HepG2 (cell line): ENCODE results near the gene CAPZA2. TPM values are rescaled to one million over a fixed set of nuclear protein-coding genes. Genes with fewer than 3 reads are reported as not detected.
"Not testable (repeated sequence)": the region's sequence is repeated elsewhere in the genome, so short reads cannot be mapped to it uniquely, and the experiment has no call there.

Experiments used
- ATAC-seq: fragments of 200-7000 bp; cut with Tn5 transposase; 3 replicates; pipeline ENCODE4 v1.9.1; 2020; ENCODE audit warnings: mild to moderate bottlenecking, moderate library complexity
- BruUV-seq: library from RNA; stranded (reverse); fragments of 400-500 nt; replicated peaks from 2 replicates; lab custom pipeline; 2021; lab: Mats Ljungman, UMichigan
- CTCF ChIA-PET: fragments of 300-600 bp; formaldehyde crosslinking; extraction: SDS; loops from one replicate; lab custom pipeline; 2021; ENCODE audit warnings: low total read pairs, inconsistent platforms, low intra/inter-chr PET ratio; lab: Yijun Ruan, JAX
- POLR2A ChIA-PET: fragments of 350-600 bp; sonication (Branson Sonifier 250); formaldehyde crosslinking; loops from one replicate; lab custom pipeline; 2020; ENCODE audit warnings: antibody characterized with exemption, inconsistent platforms; lab: Yijun Ruan, JAX
- DNase-seq: peaks from one replicate; pipeline ENCODE4 v3.0.0-alpha.2; 2015; ENCODE audit warnings: low spot score
- FAIRE-seq: peaks from 3 replicates; lab custom pipeline; 2011; peaks lifted over from hg19 to GRCh38; lab: Jason Lieb, UNC
- H2AFZ ChIP-seq: one replicate; pipeline ENCODE4 v1.6.1; 2011; ENCODE audit warnings: low read length, inconsistent platforms
- H3K27ac ChIP-seq: fragments of 300-600 bp; 3 replicates; pipeline ENCODE4 v1.8.0; 2011; ENCODE audit warnings: mixed run types, mild to moderate bottlenecking, mixed read lengths, low read length, inconsistent platforms; ENCODE audit not compliant: insufficient read depth; ENCODE audit errors: extremely low read length
- H3K27me3 ChIP-seq, 2 experiments: fragments of 200-600 bp in 1 of 2; 2 replicates in 1 of 2; 3 replicates in 1 of 2; pipeline versions ENCODE4 v1.6.0 to v1.8.0; 2011; ENCODE audit warnings: low read length in 2 of 2, mild to moderate bottlenecking in 2 of 2, moderate library complexity in 2 of 2, inconsistent platforms in 1 of 2; ENCODE audit not compliant: insufficient read depth in 2 of 2, control insufficient read depth in 1 of 2
- H3K36me3 ChIP-seq, 2 experiments: fragments of 200-600 bp in 1 of 2; replicated peaks in 1 of 2; 2 replicates in 1 of 2; 3 replicates in 1 of 2; pipeline versions ENCODE4 v1.5.1 to v1.8.0; 2011; ENCODE audit warnings: low read length in 2 of 2, inconsistent platforms in 1 of 2; ENCODE audit not compliant: insufficient read depth in 2 of 2, control insufficient read depth in 1 of 2
- H3K4me1 ChIP-seq: 2 replicates; pipeline ENCODE4 v1.5.1; 2012; ENCODE audit warnings: low read length, inconsistent platforms; ENCODE audit not compliant: insufficient read depth
- H3K4me2 ChIP-seq: 2 replicates; pipeline ENCODE4 v1.6.0; 2011; ENCODE audit warnings: low read depth, low read length, inconsistent platforms
- H3K4me3 ChIP-seq, 3 experiments: fragments of 200-600 bp in 1 of 3; sonication (generic), shearing (Covaris generic) in 1 of 3; replicated peaks in 1 of 3; 2 replicates each; pipeline ENCODE4 v1.5.1; 2011 to 2016; ENCODE audit warnings: low read length in 3 of 3, inconsistent platforms in 2 of 3, low read depth in 2 of 3, mild to moderate bottlenecking in 2 of 3, control low read depth in 1 of 3, mixed read lengths in 1 of 3; ENCODE audit not compliant: insufficient read depth in 1 of 3
- H3K79me2 ChIP-seq: one replicate; pipeline ENCODE4 v1.6.1; 2011; ENCODE audit warnings: low read length, inconsistent platforms; ENCODE audit not compliant: insufficient read depth
- H3K9ac ChIP-seq: 2 replicates; pipeline ENCODE4 v1.6.0; 2011; ENCODE audit warnings: mild to moderate bottlenecking, low read depth, low read length, inconsistent platforms; ENCODE audit not compliant: insufficient read depth
- H3K9me3 ChIP-seq: 2 replicates; pipeline ENCODE4 v1.5.1; 2012; ENCODE audit warnings: mild to moderate bottlenecking, low read length
- H4K20me1 ChIP-seq: 2 replicates; pipeline ENCODE4 v1.6.0; 2011; ENCODE audit warnings: inconsistent platforms, mild to moderate bottlenecking, low read length, moderate library complexity; ENCODE audit not compliant: insufficient read depth
- BRCA1 ChIP-seq: sonication (generic); formaldehyde crosslinking; IDR thresholded peaks from 2 replicates; pipeline ENCODE4 v1.4.0; 2020; ENCODE audit warnings: missing genetic modification reagents
- MED1 ChIP-seq: sonication (generic); formaldehyde crosslinking; IDR thresholded peaks from 2 replicates; pipeline ENCODE4 v1.4.0; 2020; ENCODE audit warnings: missing genetic modification reagents
- PAF1 ChIP-seq: IDR thresholded peaks from 2 replicates; pipeline ENCODE4 v1.6.1; 2016; ENCODE audit warnings: missing genetic modification reagents, missing compliant biosample characterization
- WGBS: methylation state at CpG from one replicate; pipeline ENCODE4 v1.1.6; 2017; ENCODE audit warnings: low lambda C conversion rate; 5-methylcytosine and 5-hydroxymethylcytosine counted together
- in situ Hi-C: cut with HindIII; loops from 2 replicates; pipeline ENCODE4 v1.10.0; 2017; ENCODE audit warnings: low pct_unique_long_range_greater_than_20kb; ENCODE audit not compliant: extremely low pct_ligation_motif_present
- intact Hi-C: fragments of 100-400 bp; cut with micrococcal nuclease; formaldehyde crosslinking; loops from one replicate; pipeline ENCODE4 v1.10.0; 2022; ENCODE audit not compliant: unreplicated experiment
- polyA plus RNA-seq, 8 experiments: library from polyadenylated mRNA; depleted of rRNA in 3 of 8; stranded (reverse) in 7 of 8; unstranded in 1 of 8; fragments of >200 nt; fragmentation: Illumina TruSeq in 4 of 8; extraction: Trizol in 4 of 8; gene quantifications; 2 replicates each; pipeline versions ENCODE4 v1.2.1 to v1.2.3, GENCODE V29; 2011 to 2016; ENCODE audit warnings: low read depth in 4 of 8, missing spikeins in 1 of 8, mixed read lengths in 1 of 8; ENCODE audit not compliant: insufficient read depth in 1 of 8
- small RNA-seq, 3 experiments: library from RNA; depleted of rRNA; stranded (forward); fragments of <200 nt; gene quantifications; one replicate each; pipeline ENCODE3, GENCODE V24; 2012; ENCODE audit warnings: low read depth in 2 of 3, low replicate concordance in 1 of 3; ENCODE audit not compliant: insufficient read length in 3 of 3, insufficient read depth in 2 of 3
- total RNA-seq, 5 experiments: library from RNA; depleted of rRNA; stranded (reverse); fragments of >200 nt; fragmentation: Illumina TruSeq; extraction: Trizol; gene quantifications; 2 replicates each; pipeline ENCODE4 v1.2.3, GENCODE V29; 2016; ENCODE audit warnings: low read depth in 1 of 5

The CAPZA2 gene
- total and polyA plus RNA-seq, 2 of the 13 experiments (the other 11 are each of a cell fraction or from before 2014, with no cell fraction given), result 38.4 to 199 TPM

DNA sequence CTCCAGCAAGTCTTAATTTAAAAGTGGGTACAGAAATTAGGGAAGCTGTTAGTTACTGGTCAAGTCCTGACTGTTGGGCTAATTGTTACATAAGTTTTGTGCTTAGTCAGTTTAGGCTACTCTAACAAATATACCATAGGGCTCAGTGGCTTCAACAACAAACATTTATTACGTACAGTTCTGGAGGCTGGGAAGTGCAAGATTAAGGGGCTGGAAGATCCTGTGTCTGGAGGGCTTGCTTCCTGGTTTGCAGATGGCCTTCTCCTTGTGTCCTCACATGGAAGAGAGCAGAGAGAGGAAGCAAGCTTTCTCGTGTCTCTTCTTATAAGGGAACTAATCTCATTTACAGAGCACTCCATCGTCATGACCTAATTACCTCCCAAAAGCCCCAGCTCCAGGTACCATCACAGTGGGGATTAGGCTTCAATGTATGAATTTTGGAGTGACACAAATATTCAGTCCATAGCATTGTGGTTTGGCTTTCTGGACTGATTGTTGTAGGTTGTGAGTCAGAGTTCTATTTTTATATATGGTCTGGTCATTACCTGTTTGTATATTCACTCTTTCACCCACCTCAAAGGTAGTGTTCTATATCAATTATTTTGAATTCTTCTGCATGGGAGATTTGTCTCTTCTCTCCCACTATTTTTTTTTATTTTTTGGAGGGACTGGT is 108.0 kb downstream of the CAPZA2 start:
- no peak for DNase-seq
- Histone ChIP-seq H3K27ac (peak overlapping the region; percentile 8), H3K79me2 (peaks cover 26% of the 10 kb centered on the region), H3K9ac (no peak overlapping the region), H3K27me3 (no peaks in the 10 kb centered on the region), H3K9me3 (no peaks in the 10 kb centered on the region), H2AFZ (no peak overlapping the region), H3K4me3 (no peak overlapping the region), H3K4me1 (peaks cover 34% of the 10 kb centered on the region), H3K36me3 (no peaks in the 10 kb centered on the region), H3K4me2 (no peak overlapping the region), H4K20me1 (no peaks in the 10 kb centered on the region)
- 84% methylated on average over 3 of the region's 3 CpGs for WGBS
- POLR2A ChIA-PET, result no interaction called here
- no peak for FAIRE-seq
- CTCF ChIA-PET, result no interaction called here
- in situ Hi-C loops (no loop called here), intact Hi-C loops (no loop called here)
- ATAC-seq, result peak; percentile 59
- TF ChIP-seq MED1 (CRISPR knock-in tag), result no peak
- no peak for TF ChIP-seq PAF1 (CRISPR knock-in tag)
- TF ChIP-seq BRCA1 (CRISPR knock-in tag), result no peak
- BruUV-seq, result no TSS peak

DNA sequence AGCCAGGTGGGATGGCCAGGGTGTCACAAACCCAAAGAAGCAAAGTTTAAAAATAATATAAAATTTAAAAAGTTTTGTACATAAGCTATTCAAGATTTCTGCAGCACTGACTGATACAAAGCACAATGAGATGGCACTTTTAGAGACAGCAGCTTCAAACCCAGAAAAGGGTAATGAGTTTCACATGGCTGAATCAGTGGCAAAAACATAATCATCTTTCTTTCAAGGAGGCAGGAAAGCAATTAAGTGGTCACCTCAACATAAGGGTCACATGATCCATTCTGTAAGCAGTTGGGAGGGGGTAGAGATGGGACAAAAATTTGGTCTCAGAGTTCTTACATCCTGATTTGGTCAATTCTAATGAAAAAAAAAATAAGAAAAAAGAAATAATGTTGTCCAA is 108.8 kb downstream of the CAPZA2 start:
- H3K9me3 ChIP-seq, H3K4me3 ChIP-seq, intact Hi-C loops, H3K9ac ChIP-seq, H4K20me1 ChIP-seq, H3K36me3 ChIP-seq, H3K27me3 ChIP-seq, DNase-seq, H2AFZ ChIP-seq, in situ Hi-C loops, ATAC-seq, H3K4me2 ChIP-seq, BruUV-seq, FAIRE-seq, CTCF ChIA-PET: not testable (repeated sequence)
- Histone ChIP-seq H3K4me1 (peaks cover 34% of the 10 kb centered on the region), H3K79me2 (peaks cover 22% of the 10 kb centered on the region), H3K27ac (peak overlapping the region; percentile 29)
- POLR2A ChIA-PET, result interaction anchor here (1.7 kb wide), 1 partner anchor 14 kb away, joined by 4 read pairs; no protein-coding TSS in a partner anchor

Small RNA genes lying within 50 kb of the gene (small RNA-seq; reads per million reads assigned to genes)
- gene RF00019 (0 reads per million in 3 experiments), gene RF02179 (0 reads per million in 3 experiments), gene RF02180 (0 reads per million in 3 experiments), gene RF02188 (0 reads per million in 3 experiments), gene RNA5SP239 (0 reads per million in 3 experiments)

Other genes with a start within 250 kb of the CAPZA2 start
- 23.3 and 31.5 TPM in 2 replicates for gene MET, start 190.4 kb upstream of the CAPZA2 start, total RNA-seq (2016; rRNA removed; fragmentation: Illumina TruSeq; extraction: Trizol)
- gene MET, start 190.4 kb upstream of the CAPZA2 start, polyA plus RNA-seq (2011; rRNA removed), result 20.4 and 21.8 TPM in 2 replicates
- 19.4 and 23.5 TPM in 2 replicates for gene ST7, start 90.9 kb downstream of the CAPZA2 start, total RNA-seq (2016; rRNA removed; fragmentation: Illumina TruSeq; extraction: Trizol)
- gene ST7, start 90.9 kb downstream of the CAPZA2 start, polyA plus RNA-seq (2011; rRNA removed), result 15.4 and 17.3 TPM in 2 replicates